Heart right ventricle (tissue), 16 donors: ENCODE measurements around the gene BICDL1. TPM values are rescaled to one million over a fixed set of nuclear protein-coding genes. Genes with fewer than 3 reads are reported as not detected.

Experiments used
- ATAC-seq, 8 donors: fragments of 200-7000 bp; cut with Tn5 transposase; one replicate each; pipeline ENCODE4 v1.9.1; 2020; ENCODE audit warnings: mild to moderate bottlenecking in 8 of 8, moderate library complexity in 8 of 8, moderate number of reproducible peaks in 1 of 8
- DNase-seq, 2 donors: peaks; one replicate each; pipeline ENCODE4 v3.0.0-alpha.2; 2020
- H3K27ac ChIP-seq, 10 donors: fragments of 200-600 bp; sonication (generic) in 2 of 10; one replicate each; pipeline versions ENCODE4 v1.5.0 to v1.8.0; 2020 to 2022; ENCODE audit warnings: mild to moderate bottlenecking in 3 of 10
- H3K27me3 ChIP-seq, 7 donors: fragments of 200-600 bp; one replicate each; pipeline ENCODE4 v1.8.0; 2021 to 2022; ENCODE audit warnings: mild to moderate bottlenecking in 2 of 7
- H3K36me3 ChIP-seq, 9 donors: fragments of 200-600 bp; sonication (generic) in 1 of 9; one replicate each; pipeline versions ENCODE4 v1.5.0 to v1.8.0; 2020 to 2022; ENCODE audit warnings: mild to moderate bottlenecking in 2 of 9
- H3K4me1 ChIP-seq, 9 donors: fragments of 200-600 bp; sonication (generic) in 1 of 9; one replicate each; pipeline versions ENCODE4 v1.5.0 to v1.8.0; 2020 to 2022; ENCODE audit warnings: mild to moderate bottlenecking in 4 of 9
- H3K4me3 ChIP-seq, 10 donors: fragments of 200-600 bp; sonication (generic) in 2 of 10; one replicate each; pipeline versions ENCODE4 v1.5.0 to v1.8.0; 2020 to 2022; ENCODE audit warnings: mild to moderate bottlenecking in 7 of 10, moderate library complexity in 2 of 10
- H3K9me3 ChIP-seq, 11 donors: fragments of 200-600 bp in 10 of 11; sonication (generic) in 2 of 11; one replicate each; pipeline versions ENCODE4 v1.5.0 to v1.8.0; 2013 to 2022; ENCODE audit warnings: mild to moderate bottlenecking in 2 of 11, control low read depth in 1 of 11, moderate library complexity in 1 of 11
- WGBS, 2 donors: extraction: QIAGEN DNeasy Blood & Tissue Kit; methylation state at CpG; one replicate each; pipeline ENCODE4 v1.1.7; 2013; ENCODE audit warnings: inconsistent platforms in 1 of 2; 5-methylcytosine and 5-hydroxymethylcytosine counted together
- intact Hi-C, 10 donors: fragments of 100-400 bp; cut with DNase I; formaldehyde crosslinking; loops; one replicate each; pipeline versions ENCODE4 v1.11.1 to v1.14.2; 2022
- polyA plus RNA-seq, 2 donors: library from polyadenylated mRNA; stranded (reverse); fragments of 200-250 nt; gene quantifications; one replicate each; pipeline ENCODE4 v1.2.3, GENCODE V29; 2013
- total RNA-seq, 10 donors: library from RNA; stranded (reverse); fragmentation: NEBNext Ultra II Directional in 3 of 10; extraction: Animal tissue kit (Norgen Biotek cat#: 25700) in 3 of 10; gene quantifications; one replicate each; pipeline versions ENCODE4 v1.2.1 to v1.2.4, GENCODE V29; 2021 to 2023
- TF ChIP-seq, protein P1 (sequence below), 9 donors: fragments of 200-600 bp; sonication (generic) in 2 of 9; IDR thresholded peaks; one replicate each; pipeline versions ENCODE4 v1.5.0 to v1.8.0; 2021 to 2022; ENCODE audit warnings: antibody characterized with exemption in 9 of 9, mild to moderate bottlenecking in 5 of 9, moderate library complexity in 1 of 9
- donor health status: Arrhythmogenic right ventricular cardiomyopathy.
- donor health status: ischemic (EF 13 %, LVEDD 7.1; RV severe dilation, severe dysfunction).
- donor health status: healthy with polysubstance abuse.
- donor health status: DM: no; HTN: yes; CAD: no.
- donor health status: DM: no; HTN: no; CAD: no.
- donor health status: ischemic (EF 25% LVEDD 6.9; RV normal size, moderate dysfunction).
- donor health status: ischemic (EF 25% LVEDD 5.7; RV mildly dilated, moderate dysfunction).
- donor health status: healthy.
- donor health status: DM: yes; HTN: yes; CAD: no.
- donor health status: Ischemic cardiomyopathy.
- donor health status: ischemic (EF 35%, LVEDD 5.7; RV mildly dilated, moderate dysfunction).
- donor health status: nonischemic (EF 11% LVEDD 7.7; RV severe dilation, severe dysfunction).
- donor health status: DM: yes; HTN: yes; CAD: no.
- donor health status: PGD.
- donor health status: ischemic (EF 29% LVEDD 5.4; RV normal size, mild dysfunction).
- donor health status: nonischemic (EF 23%, LVEDD 6.1; RV moderate dilation, normal function).

The BICDL1 gene
- total and polyA plus RNA-seq, 12 donors = 0.10 to 1.5 (median 0.34) TPM; not detected in 2

DNA sequence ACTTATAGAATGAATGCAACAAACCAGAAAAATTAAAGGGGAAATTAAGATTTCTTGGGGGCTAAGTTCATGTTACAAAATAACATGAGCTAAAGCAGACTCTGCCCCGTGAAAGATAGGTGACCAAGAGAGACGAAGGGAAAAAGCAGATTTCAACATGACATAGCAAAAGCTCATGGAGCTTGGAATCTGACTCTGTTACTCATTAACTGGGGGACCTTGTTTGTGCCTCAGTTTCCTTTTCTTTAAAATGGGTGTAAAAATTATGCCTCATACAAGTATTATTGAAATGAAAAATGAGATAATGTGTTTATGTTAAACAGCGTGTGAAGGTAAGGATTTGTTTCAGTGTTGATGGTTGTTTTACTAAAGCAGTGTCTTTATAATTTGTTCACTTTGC lies 11.5 kb downstream of the BICDL1 start:
- intact Hi-C loops = no loop called here
- H3K4me1 ChIP-seq = no peaks in the 10 kb centered on the region
- H3K9me3 ChIP-seq = no peaks in the 10 kb centered on the region
- peaks cover 0 to 63% (median 33%) of the 10 kb centered on the region in 7 donors for H3K27me3 ChIP-seq
- no peak overlapping the region for H3K4me3 ChIP-seq
- ATAC-seq = no peak
- DNase-seq = no peak
- H3K36me3 ChIP-seq = no peaks in the 10 kb centered on the region
- TF ChIP-seq, protein P1, sequence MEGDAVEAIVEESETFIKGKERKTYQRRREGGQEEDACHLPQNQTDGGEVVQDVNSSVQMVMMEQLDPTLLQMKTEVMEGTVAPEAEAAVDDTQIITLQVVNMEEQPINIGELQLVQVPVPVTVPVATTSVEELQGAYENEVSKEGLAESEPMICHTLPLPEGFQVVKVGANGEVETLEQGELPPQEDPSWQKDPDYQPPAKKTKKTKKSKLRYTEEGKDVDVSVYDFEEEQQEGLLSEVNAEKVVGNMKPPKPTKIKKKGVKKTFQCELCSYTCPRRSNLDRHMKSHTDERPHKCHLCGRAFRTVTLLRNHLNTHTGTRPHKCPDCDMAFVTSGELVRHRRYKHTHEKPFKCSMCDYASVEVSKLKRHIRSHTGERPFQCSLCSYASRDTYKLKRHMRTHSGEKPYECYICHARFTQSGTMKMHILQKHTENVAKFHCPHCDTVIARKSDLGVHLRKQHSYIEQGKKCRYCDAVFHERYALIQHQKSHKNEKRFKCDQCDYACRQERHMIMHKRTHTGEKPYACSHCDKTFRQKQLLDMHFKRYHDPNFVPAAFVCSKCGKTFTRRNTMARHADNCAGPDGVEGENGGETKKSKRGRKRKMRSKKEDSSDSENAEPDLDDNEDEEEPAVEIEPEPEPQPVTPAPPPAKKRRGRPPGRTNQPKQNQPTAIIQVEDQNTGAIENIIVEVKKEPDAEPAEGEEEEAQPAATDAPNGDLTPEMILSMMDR (IDR thresholded peaks at IDR 0.05) = no peak
- 86 to 92% methylated on average over 3 of the region's 3 CpGs for WGBS, 2 donors
- no peak overlapping the region for H3K27ac ChIP-seq

DNA sequence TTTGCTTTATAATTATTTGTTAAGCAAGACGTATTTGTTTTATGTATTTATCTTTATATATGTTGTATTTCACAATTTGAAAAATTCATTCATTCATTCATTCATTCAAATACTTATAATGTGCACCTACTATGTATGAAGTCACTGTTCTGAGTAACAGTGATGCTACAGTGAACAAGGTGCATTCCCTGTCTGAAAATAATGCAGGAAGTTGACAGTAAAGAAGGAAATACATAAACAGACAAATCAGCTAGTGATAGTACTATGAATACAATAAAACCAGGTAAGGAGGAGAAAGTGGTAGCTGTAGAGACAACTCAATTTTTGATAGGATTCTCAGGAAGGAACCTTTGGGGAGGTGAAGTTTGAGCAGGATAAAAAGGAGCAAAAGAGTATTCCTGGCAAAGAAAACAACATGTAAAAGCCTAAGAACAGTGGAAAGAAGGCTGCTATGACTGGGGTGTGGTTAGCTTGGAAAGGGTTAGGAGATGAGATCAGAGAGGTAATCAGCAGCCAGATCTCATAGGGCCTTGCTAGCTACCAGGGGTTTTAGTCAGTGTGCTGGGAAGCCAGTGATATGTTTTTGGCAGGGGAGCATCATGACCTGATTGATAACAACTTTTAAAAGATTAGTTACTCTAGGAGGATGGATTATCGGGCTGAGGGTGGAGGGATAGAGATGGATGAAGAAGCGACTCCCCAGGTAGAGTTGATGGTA lies 17.4 kb downstream of the BICDL1 start:
- Histone ChIP-seq H3K27ac (peak overlapping the region in 1 of 10 donors; percentile 61), H3K9me3 (no peaks in the 10 kb centered on the region), H3K27me3 (peaks cover 0 to 44% (median 10%) of the 10 kb centered on the region in 7 donors), H3K4me1 (no peaks in the 10 kb centered on the region), H3K36me3 (no peaks in the 10 kb centered on the region), H3K4me3 (no peak overlapping the region)
- DNase-seq (no peak), ATAC-seq (no peak)
- WGBS, 2 donors = 79 to 87% methylated on average over 3 of the region's 3 CpGs
- intact Hi-C loops = no loop called here
- TF ChIP-seq, protein P1 (IDR thresholded peaks at IDR 0.05) = no peak

DNA sequence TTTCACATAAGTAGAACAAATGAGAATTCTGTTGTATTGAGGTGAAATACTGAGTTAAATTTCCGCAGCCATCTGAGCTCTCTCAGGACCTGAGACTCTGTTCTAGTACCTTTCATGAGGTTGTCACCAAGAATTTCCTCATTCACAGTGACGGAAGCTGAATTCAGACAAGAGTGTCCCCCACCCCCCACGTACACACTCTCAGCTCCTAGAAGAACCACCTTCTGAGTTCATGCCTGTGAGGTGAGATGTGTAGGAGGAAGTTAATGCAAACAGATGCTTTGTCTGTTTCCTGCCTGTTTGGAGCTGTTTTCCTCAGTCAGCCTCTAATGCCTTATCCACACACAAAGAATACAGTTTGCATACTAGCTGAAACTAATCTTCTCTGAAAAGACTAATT lies 18.2 kb downstream of the BICDL1 start:
- Histone ChIP-seq H3K4me1 (no peaks in the 10 kb centered on the region), H3K36me3 (no peaks in the 10 kb centered on the region), H3K27me3 (peaks cover 0 to 41% (median 15%) of the 10 kb centered on the region in 7 donors), H3K4me3 (no peak overlapping the region), H3K27ac (peak overlapping the region in 1 of 10 donors; percentile 64), H3K9me3 (no peaks in the 10 kb centered on the region)
- intact Hi-C loops = no loop called here
- no peak for ATAC-seq
- WGBS, 2 donors = 33 to 36% methylated on average over 3 of the region's 3 CpGs
- DNase-seq = no peak
- TF ChIP-seq, protein P1 (IDR thresholded peaks at IDR 0.05) = no peak

DNA sequence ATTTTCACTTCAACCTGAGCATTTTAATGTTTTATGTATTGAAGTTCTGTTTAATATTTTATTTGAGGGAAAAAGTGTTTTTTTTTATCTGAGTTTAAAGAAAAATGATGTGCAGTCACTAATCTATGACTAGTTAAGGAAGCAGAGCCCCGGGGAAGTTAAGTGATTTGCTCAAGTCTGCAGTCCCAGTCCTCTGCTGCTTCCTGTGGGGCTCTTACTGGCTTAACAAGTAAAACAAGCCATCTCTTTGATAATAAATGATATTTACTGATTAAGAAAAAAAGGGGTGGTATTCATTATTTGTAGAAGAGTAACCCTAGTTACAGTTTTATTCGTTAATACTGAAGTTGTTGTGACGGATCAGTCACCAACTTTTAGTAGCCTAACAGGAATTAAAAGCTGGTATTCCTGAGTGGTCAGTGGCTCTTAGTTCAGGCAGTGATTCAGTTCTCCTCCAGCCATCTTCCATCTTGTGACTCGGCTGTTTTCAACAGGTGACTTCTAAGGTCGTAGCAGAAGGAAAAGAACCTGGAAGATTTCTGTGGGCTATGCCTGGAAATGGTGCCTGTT lies 21.7 kb downstream of the BICDL1 start:
- intact Hi-C loops = no loop called here
- Histone ChIP-seq H3K36me3 (no peaks in the 10 kb centered on the region), H3K27me3 (peaks cover 0 to 21% (median 3%) of the 10 kb centered on the region in 7 donors), H3K4me1 (no peaks in the 10 kb centered on the region), H3K4me3 (no peak overlapping the region), H3K27ac (no peak overlapping the region), H3K9me3 (no peaks in the 10 kb centered on the region)
- DNase-seq = no peak
- 67 to 68% methylated on average over 5 of the region's 5 CpGs for WGBS, 2 donors
- no peak for ATAC-seq
- TF ChIP-seq, protein P1 (IDR thresholded peaks at IDR 0.05) = no peak
